H9 (cell line): Measurements from ENCODE around the gene DGCR2. TPM values are rescaled to one million over a fixed set of nuclear protein-coding genes. Genes with fewer than 3 reads are reported as not detected.
A peak's percentile ranks its signal among the peaks of the same experiment; 100 is the strongest.

Experiments used
- DNase-seq: peaks from one replicate; pipeline ENCODE4 v3.0.0-alpha.2; 2017
- H2AFZ ChIP-seq: one replicate; pipeline ENCODE4 v1.6.1; 2013; ENCODE audit warnings: mild to moderate bottlenecking, low read length, control low read depth, moderate library complexity
- H2AK5ac ChIP-seq: 2 replicates; pipeline ENCODE4 v1.6.1; 2013; ENCODE audit warnings: low read length, control low read depth, mixed read lengths; ENCODE audit not compliant: insufficient read length
- H2BK120ac ChIP-seq: one replicate; pipeline ENCODE4 v1.6.1; 2013; ENCODE audit warnings: low read depth, mild to moderate bottlenecking, low read length, control low read depth, inconsistent platforms; ENCODE audit not compliant: poor library complexity, severe bottlenecking
- H2BK12ac ChIP-seq: 2 replicates; pipeline ENCODE4 v1.6.1; 2013; ENCODE audit warnings: low read length, control low read depth, mixed read lengths, low read depth; ENCODE audit not compliant: insufficient read length
- H2BK15ac ChIP-seq: 2 replicates; pipeline ENCODE4 v1.6.1; 2013; ENCODE audit warnings: low read depth, low read length, control low read depth
- H2BK20ac ChIP-seq: one replicate; pipeline ENCODE4 v1.6.1; 2013; ENCODE audit warnings: low read depth, mild to moderate bottlenecking, low read length, control low read depth, inconsistent platforms; ENCODE audit not compliant: poor library complexity, severe bottlenecking
- H2BK5ac ChIP-seq: 2 replicates; pipeline ENCODE4 v1.6.1; 2013; ENCODE audit warnings: low read length, control low read depth, mixed read lengths; ENCODE audit not compliant: insufficient read length
- H3K14ac ChIP-seq: 2 replicates; pipeline ENCODE4 v1.6.1; 2013; ENCODE audit warnings: low read length, control low read depth; ENCODE audit not compliant: insufficient read depth
- H3K18ac ChIP-seq: 2 replicates; pipeline ENCODE4 v1.6.1; 2013; ENCODE audit warnings: low read depth, mild to moderate bottlenecking, mixed read lengths, low read length, control low read depth; ENCODE audit not compliant: insufficient read length
- H3K23ac ChIP-seq: 2 replicates; pipeline ENCODE4 v1.6.1; 2013; ENCODE audit warnings: low read length, control low read depth, mixed read lengths, low read depth; ENCODE audit not compliant: insufficient read length
- H3K23me2 ChIP-seq: 2 replicates; pipeline ENCODE4 v1.6.1; 2013; ENCODE audit warnings: low read depth, mild to moderate bottlenecking, mixed read lengths, low read length, control low read depth; ENCODE audit not compliant: insufficient read length, poor library complexity, severe bottlenecking
- H3K27ac ChIP-seq: 2 replicates; pipeline ENCODE4 v1.5.1; 2013; ENCODE audit warnings: low read length, control low read depth, mixed read lengths, low read depth; ENCODE audit not compliant: insufficient read length
- H3K27me3 ChIP-seq: 2 replicates; pipeline ENCODE4 v1.6.1; 2013; ENCODE audit warnings: low read length, control low read depth, inconsistent platforms; ENCODE audit not compliant: insufficient read depth
- H3K4ac ChIP-seq: 2 replicates; pipeline ENCODE4 v1.6.1; 2013; ENCODE audit warnings: low read depth, mild to moderate bottlenecking, control low read depth, inconsistent platforms, low read length, moderate library complexity
- H3K4me1 ChIP-seq: 2 replicates; pipeline ENCODE4 v1.6.1; 2013; ENCODE audit warnings: low read length, control low read depth, inconsistent platforms; ENCODE audit not compliant: insufficient read depth
- H3K4me2 ChIP-seq: 2 replicates; pipeline ENCODE4 v1.6.1; 2013; ENCODE audit warnings: low read length, control low read depth, mixed read lengths; ENCODE audit not compliant: insufficient read length, insufficient read depth
- H3K56ac ChIP-seq: 2 replicates; pipeline ENCODE4 v1.6.1; 2013; ENCODE audit warnings: low read depth, mild to moderate bottlenecking, mixed read lengths, low read length, control low read depth; ENCODE audit not compliant: insufficient read length
- H3K79me1 ChIP-seq: 2 replicates; pipeline ENCODE4 v1.6.1; 2013; ENCODE audit warnings: low read depth, mild to moderate bottlenecking, moderate library complexity, low read length, control low read depth, inconsistent platforms; ENCODE audit not compliant: insufficient read depth, poor library complexity, severe bottlenecking
- H3K79me2 ChIP-seq: 2 replicates; pipeline ENCODE4 v1.6.1; 2013; ENCODE audit warnings: low read length, control low read depth, inconsistent platforms; ENCODE audit not compliant: insufficient read depth
- H3K9ac ChIP-seq: 2 replicates; pipeline ENCODE4 v1.6.1; 2013; ENCODE audit warnings: low read length, control low read depth, mixed read lengths; ENCODE audit not compliant: insufficient read length; ENCODE audit errors: extremely low read depth
- H3K9me3 ChIP-seq: one replicate; pipeline ENCODE4 v1.6.1; 2013; ENCODE audit warnings: low read depth, low read length, inconsistent platforms; ENCODE audit not compliant: control insufficient read depth
- H3T11ph ChIP-seq: one replicate; pipeline ENCODE4 v1.6.1; 2013; ENCODE audit warnings: mild to moderate bottlenecking, low read length, control low read depth, inconsistent platforms
- H4K20me1 ChIP-seq: one replicate; pipeline ENCODE4 v1.6.1; 2013; ENCODE audit not compliant: control insufficient read depth, insufficient read length, insufficient read depth
- H4K5ac ChIP-seq: 2 replicates; pipeline ENCODE4 v1.6.1; 2013; ENCODE audit warnings: low read depth, mild to moderate bottlenecking, mixed read lengths, low read length, control low read depth; ENCODE audit not compliant: insufficient read length
- H4K8ac ChIP-seq: replicated peaks from 2 replicates; pipeline ENCODE4 v1.6.1; 2013; ENCODE audit warnings: low read length, control low read depth, mixed read lengths, low read depth; ENCODE audit not compliant: insufficient read length
- H4K91ac ChIP-seq: 2 replicates; pipeline ENCODE4 v1.6.1; 2013; ENCODE audit warnings: low read depth, mild to moderate bottlenecking, moderate library complexity, mixed read lengths, low read length, control low read depth; ENCODE audit not compliant: insufficient read length
- H3K27ac Mint-ChIP-seq, 3 experiments: 2 replicates in 2 of 3; 3 replicates in 1 of 3; pipeline ENCODE4 v1.8.0; 2020 to 2021; ENCODE audit warnings: mixed read lengths in 3 of 3, mild to moderate bottlenecking in 1 of 3, moderate library complexity in 1 of 3
- H3K27me3 Mint-ChIP-seq: 2 replicates; pipeline ENCODE4 v1.8.0; 2021; ENCODE audit warnings: low read depth, mild to moderate bottlenecking, moderate library complexity, mixed read lengths
- H3K36me3 Mint-ChIP-seq, 3 experiments: 2 replicates in 2 of 3; 3 replicates in 1 of 3; pipeline ENCODE4 v1.8.0; 2020 to 2021; ENCODE audit warnings: low read depth in 3 of 3, mixed read lengths in 3 of 3; ENCODE audit not compliant: insufficient read depth in 1 of 3
- H3K4me1 Mint-ChIP-seq, 2 experiments: 2 replicates each; pipeline ENCODE4 v1.8.0; 2020; ENCODE audit warnings: mixed read lengths in 2 of 2
- H3K4me3 Mint-ChIP-seq, 2 experiments: 2 replicates in 1 of 2; 3 replicates in 1 of 2; pipeline ENCODE4 v1.8.0; 2020 to 2021; ENCODE audit warnings: mild to moderate bottlenecking in 2 of 2, mixed read lengths in 2 of 2, moderate library complexity in 1 of 2
- H3K9me3 Mint-ChIP-seq, 2 experiments: 2 replicates in 1 of 2; 3 replicates in 1 of 2; pipeline ENCODE4 v1.8.0; 2020; ENCODE audit warnings: mild to moderate bottlenecking in 2 of 2, mixed read lengths in 2 of 2, moderate library complexity in 1 of 2
- CTCF ChIP-seq: fragments of 200-600 bp; sonication (generic); conservative IDR thresholded peaks from 3 replicates; pipeline ENCODE4 v1.8.0; 2021; ENCODE audit warnings: antibody characterized with exemption, mild to moderate bottlenecking
- WGBS: extraction: QIAGEN DNeasy Blood & Tissue Kit; methylation state at CpG from one replicate; pipeline ENCODE4 v1.1.7; 2013; ENCODE audit warnings: missing lambda C conversion rate, low lambda C conversion rate, mixed read lengths; ENCODE audit not compliant: insufficient read length; ENCODE audit errors: extremely low coverage; 5-methylcytosine and 5-hydroxymethylcytosine counted together
- total RNA-seq: library from RNA; stranded (reverse); gene quantifications from 2 replicates; pipeline ENCODE4 v1.2.1, GENCODE V29; 2021

DGCR2 gene
- total RNA-seq, 1 experiment from 2014 or later: 47.2 TPM

GRCh38 chr22:19105867-19106802, 16.1 kb downstream of the DGCR2 start:
- peak; percentile 50 for DNase-seq
- peaks cover 2% of the 10 kb centered on the region for H4K20me1 ChIP-seq

More at GRCh38 chr22:19105867-19106802, 16.1 kb downstream of the DGCR2 start:
- H3K27me3 ChIP-seq: no peaks in the 10 kb centered on the region
- no peak overlapping the region for H3T11ph ChIP-seq
- H3K79me2 ChIP-seq: peaks cover 18% of the 10 kb centered on the region; the same call in 1 of the 2 replicates
- H4K8ac ChIP-seq: no peak overlapping the region
- H3K27ac ChIP-seq: no peak overlapping the region
- H3K9ac ChIP-seq: no peak overlapping the region
- H3K23ac ChIP-seq: no peak overlapping the region
- Mint-ChIP-seq H3K36me3 (peaks cover 0 to 4% (median 0%) of the 10 kb centered on the region in 3 experiments; a peak in 1 of 7 replicates), H3K4me3 (no peak overlapping the region), H3K27me3 (no peaks in the 10 kb centered on the region), H3K27ac (peak overlapping the region in 1 of 3 experiments; percentile 56; a peak in 4 of 7 replicates), H3K4me1 (peaks cover 23 to 24% of the 10 kb centered on the region in 2 experiments), H3K9me3 (no peaks in the 10 kb centered on the region)
- H2BK12ac ChIP-seq: no peak overlapping the region
- no peak overlapping the region for H4K91ac ChIP-seq
- peak; percentile 53; the same call in 2 of the 3 replicates for TF ChIP-seq CTCF
- H3K4me1 ChIP-seq: peaks cover 5% of the 10 kb centered on the region; the same call in 1 of the 2 replicates
- H4K5ac ChIP-seq: no peak overlapping the region
- H2BK120ac ChIP-seq: no peak overlapping the region
- H3K23me2 ChIP-seq: no peaks in the 10 kb centered on the region
- no peak overlapping the region for H3K4me2 ChIP-seq
- H2BK20ac ChIP-seq: no peak overlapping the region
- no CpG with 5 or more reads among the region's 18 CpGs for WGBS
- H2BK5ac ChIP-seq: no peak overlapping the region
- H3K18ac ChIP-seq: no peak overlapping the region
- no peak overlapping the region for H3K4ac ChIP-seq
- H3K9me3 ChIP-seq: no peaks in the 10 kb centered on the region
- H2AFZ ChIP-seq: no peak overlapping the region
- no peak overlapping the region for H3K14ac ChIP-seq
- no peak overlapping the region for H2BK15ac ChIP-seq
- no peak overlapping the region for H3K56ac ChIP-seq
- H3K79me1 ChIP-seq: peaks cover 4% of the 10 kb centered on the region
- no peak overlapping the region for H2AK5ac ChIP-seq
